Endothelial cell of umbilical vein (primary cell): ENCODE results near the gene RHBDF1. TPM values are rescaled to one million over a fixed set of nuclear protein-coding genes. Genes with fewer than 3 reads are reported as not detected.

Experiments used
- BruUV-seq: library from RNA; stranded (reverse); fragments of 400-500 nt; replicated peaks from 2 replicates; lab custom pipeline; 2021; lab: Mats Ljungman, UMichigan
- CTCF ChIA-PET: fragments of 300-600, 350-600 bp; sonication (Branson Sonifier 250); formaldehyde crosslinking; loops from one replicate; lab custom pipeline; 2021; ENCODE audit warnings: antibody characterized with exemption, inconsistent platforms; lab: Charles Lee
- POLR2A ChIA-PET: fragments of 300-600, 350-600 bp; sonication (Branson Sonifier 250); formaldehyde crosslinking; loops from one replicate; lab custom pipeline; 2021; ENCODE audit warnings: antibody characterized with exemption, inconsistent platforms; lab: Charles Lee
- DNase-seq: peaks from one replicate; pipeline ENCODE4 v3.0.0-alpha.2; 2011; ENCODE audit warnings: low read depth, low spot score
- FAIRE-seq: peaks from 2 replicates; lab custom pipeline; 2011; peaks lifted over from hg19 to GRCh38; lab: Jason Lieb, UNC
- H2AFZ ChIP-seq: 2 replicates; pipeline ENCODE4 v1.6.0; 2012; ENCODE audit warnings: low read depth, low read length, control low read depth, inconsistent platforms
- H3K27ac ChIP-seq: 2 replicates; pipeline ENCODE4 v1.5.1; 2011; ENCODE audit warnings: low read depth, mild to moderate bottlenecking, control low read depth, low read length, moderate library complexity; ENCODE audit not compliant: insufficient read depth
- H3K27me3 ChIP-seq, 2 experiments: 2 replicates each; pipeline versions ENCODE4 v1.6.0 to v1.6.1; 2011; ENCODE audit warnings: low read length in 2 of 2, mixed read lengths in 1 of 2; ENCODE audit not compliant: control insufficient read depth in 2 of 2, insufficient read depth in 2 of 2
- H3K36me3 ChIP-seq, 2 experiments: 2 replicates in 1 of 2; 3 replicates in 1 of 2; pipeline ENCODE4 v1.5.1; 2011; ENCODE audit warnings: low read length in 2 of 2, mild to moderate bottlenecking in 1 of 2, moderate library complexity in 1 of 2; ENCODE audit not compliant: control insufficient read depth in 2 of 2, insufficient read depth in 2 of 2; ENCODE audit errors: extremely low read depth in 1 of 2
- H3K4me1 ChIP-seq: 3 replicates; pipeline ENCODE4 v1.5.1; 2011; ENCODE audit warnings: mild to moderate bottlenecking, low read length; ENCODE audit not compliant: control insufficient read depth, insufficient read depth; ENCODE audit errors: extremely low read depth
- H3K4me2 ChIP-seq: 2 replicates; pipeline ENCODE4 v1.6.1; 2011; ENCODE audit warnings: low read length, control low read depth, mixed read lengths; ENCODE audit not compliant: insufficient read depth
- H3K4me3 ChIP-seq, 3 experiments: fragments of 200-600 bp in 1 of 3; sonication (generic), shearing (Covaris generic) in 1 of 3; replicated peaks in 1 of 3; 2 replicates each; pipeline ENCODE4 v1.5.1; 2011 to 2016; ENCODE audit warnings: control low read depth in 3 of 3, low read length in 3 of 3, mild to moderate bottlenecking in 2 of 3, inconsistent platforms in 1 of 3, low read depth in 1 of 3, moderate library complexity in 1 of 3; ENCODE audit not compliant: insufficient read depth in 1 of 3
- H3K79me2 ChIP-seq: 2 replicates; pipeline ENCODE4 v1.6.0; 2012; ENCODE audit warnings: low read length, inconsistent platforms; ENCODE audit not compliant: control insufficient read depth, insufficient read depth
- H3K9ac ChIP-seq: replicated peaks from 2 replicates; pipeline ENCODE3; 2011; ENCODE audit warnings: low read length, control low read depth; ENCODE audit not compliant: insufficient read depth; ENCODE audit errors: extremely low read depth
- H3K9me1 ChIP-seq: replicated peaks from 3 replicates; pipeline ENCODE4 v1.6.0; 2011; ENCODE audit warnings: mild to moderate bottlenecking, low read length; ENCODE audit not compliant: control insufficient read depth, insufficient read depth; ENCODE audit errors: extremely low read depth
- H3K9me3 ChIP-seq: replicated peaks from 2 replicates; pipeline ENCODE4 v1.5.1; 2012; ENCODE audit warnings: low read length, inconsistent platforms; ENCODE audit not compliant: control insufficient read depth, insufficient read depth
- H4K20me1 ChIP-seq: replicated peaks from 2 replicates; pipeline ENCODE3; 2011; ENCODE audit warnings: mild to moderate bottlenecking, low read length; ENCODE audit not compliant: control insufficient read depth, insufficient read depth; ENCODE audit errors: extremely low read depth
- CTCF ChIP-seq, 2 donors: IDR thresholded peaks; 1 replicate in 1 of 2; 2 replicates in 1 of 2; pipeline ENCODE4 v1.5.1; 2011; ENCODE audit warnings: low read length in 2 of 2, mild to moderate bottlenecking in 2 of 2, moderate library complexity in 2 of 2, control low read depth in 1 of 2, inconsistent platforms in 1 of 2, low read depth in 1 of 2; ENCODE audit not compliant: insufficient read depth in 1 of 2; ENCODE audit errors: extremely low read depth in 1 of 2
- EZH2 ChIP-seq: IDR thresholded peaks from 2 replicates; pipeline ENCODE4 v1.6.1; 2012; ENCODE audit warnings: borderline replicate concordance, low read depth, mild to moderate bottlenecking, moderate library complexity, low read length, inconsistent platforms; ENCODE audit not compliant: severe bottlenecking
- FOS ChIP-seq: IDR thresholded peaks from 2 replicates; pipeline ENCODE4 v1.6.1; 2011; ENCODE audit warnings: mild to moderate bottlenecking, low read length, moderate library complexity, borderline replicate concordance; ENCODE audit not compliant: insufficient read depth
- GATA2 ChIP-seq: IDR thresholded peaks from 2 replicates; pipeline ENCODE4 v1.7.0; 2011; ENCODE audit warnings: low read depth, mild to moderate bottlenecking, moderate library complexity, mixed read lengths, low read length; ENCODE audit not compliant: insufficient read length, insufficient read depth
- JUN ChIP-seq: IDR thresholded peaks from 2 replicates; pipeline ENCODE4 v1.6.1; 2011; ENCODE audit warnings: borderline replicate concordance, low read depth; ENCODE audit not compliant: insufficient read length, insufficient read depth
- MYC ChIP-seq: IDR thresholded peaks from one replicate; pipeline ENCODE4 v1.6.1; 2011; ENCODE audit warnings: mild to moderate bottlenecking, low read depth, low read length
- POLR2A ChIP-seq: IDR thresholded peaks from 2 replicates; pipeline ENCODE4 v1.6.1; 2012; ENCODE audit warnings: low read depth, mild to moderate bottlenecking, control low read depth, low read length
- POLR2AphosphoS5 ChIP-seq: IDR thresholded peaks from 2 replicates; pipeline ENCODE4 v1.6.1; 2012; ENCODE audit warnings: low read depth, mild to moderate bottlenecking, control low read depth, low read length, moderate library complexity; ENCODE audit not compliant: insufficient read depth
- dilution Hi-C: fragments of 300-500 bp; cut with MboI; formaldehyde crosslinking; loops from one replicate; pipeline ENCODE4 v1.15.0; 2019; ENCODE audit warnings: low sequenced_read_pairs; ENCODE audit not compliant: extremely low pct_ligation_motif_present
- intact Hi-C: fragments of 100-400 bp; cut with micrococcal nuclease; formaldehyde crosslinking; loops from one replicate; pipeline ENCODE4 v1.10.0; 2022
- polyA plus RNA-seq, 4 experiments: library from polyadenylated mRNA; depleted of rRNA in 3 of 4; stranded (reverse) in 3 of 4; unstranded in 1 of 4; fragments of >200 nt; gene quantifications; 2 replicates each; pipeline versions ENCODE4 v1.2.1 to v1.2.3, GENCODE V29; 2011 to 2012; ENCODE audit warnings: missing spikeins in 1 of 4
- total RNA-seq: library from RNA; stranded (reverse); gene quantifications from 2 replicates; pipeline ENCODE4 v1.2.3, GENCODE V29; 2021
- TF ChIP-seq, protein P1 (sequence below): IDR thresholded peaks from 2 replicates; pipeline ENCODE4 v1.6.1; 2011; ENCODE audit not compliant: insufficient read depth, insufficient read length

RHBDF1 gene
- total and polyA plus RNA-seq, 2 donors (not counting 3 experiments of a cell fraction or from before 2014, with no cell fraction given) = 57.0 to 113 TPM

- dilution Hi-C loops = no loop called here
- Histone ChIP-seq H3K9me3 (no peaks in the 10 kb centered on the region), H3K79me2 (no peaks in the 10 kb centered on the region), H3K36me3 (peaks cover 3 to 30% of the 10 kb centered on the region in 2 experiments), H2AFZ (no peak overlapping the region), H3K27me3 (no peaks in the 10 kb centered on the region), H3K4me2 (no peak overlapping the region), H3K9ac (no peak overlapping the region), H3K4me1 (peaks cover 33% of the 10 kb centered on the region), H3K4me3 (no peak overlapping the region), H3K27ac (peak overlapping the region; percentile 41), H4K20me1 (no peaks in the 10 kb centered on the region), H3K9me1 (no peaks in the 10 kb centered on the region)
- intact Hi-C loops = no loop called here
- TF ChIP-seq GATA2 (no peak), FOS (no peak), CTCF (IDR thresholded peaks at IDR 0.05; ENCODE audit: extremely low read depth in 1 of 2, insufficient read depth in 1 of 2, low read depth in 1 of 2, low read length in 2 of 2) (no peak), MYC (no peak), POLR2A (no peak), JUN (no peak), POLR2AphosphoS5 (no peak), EZH2 (no peak)
- TF ChIP-seq, protein P1, sequence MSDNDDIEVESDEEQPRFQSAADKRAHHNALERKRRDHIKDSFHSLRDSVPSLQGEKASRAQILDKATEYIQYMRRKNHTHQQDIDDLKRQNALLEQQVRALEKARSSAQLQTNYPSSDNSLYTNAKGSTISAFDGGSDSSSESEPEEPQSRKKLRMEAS = no peak
- no TSS peak for BruUV-seq
- FAIRE-seq (peak; percentile 61), DNase-seq (no peak)
- CTCF ChIA-PET = interaction anchor here (1.1 to 17.6 kb wide), 6 partner anchors 8 to 33 kb away, joined by 3 to 790 read pairs (median 10); partner anchors contain the start of genes MPG, POLR3K, RHBDF1 and SNRNP25
- POLR2A ChIA-PET = interaction anchor here (1.9 kb wide), 1 partner anchor 8 kb away, joined by 5 read pairs; no protein-coding TSS in a partner anchor
These were observed 13.0 kb upstream of the RHBDF1 start for GRCh38 chr16:85407-85782.
